SK-N-SH (cell line): ENCODE measurements around the gene PIK3R1. TPM values are rescaled to one million over a fixed set of nuclear protein-coding genes. Genes with fewer than 3 reads are reported as not detected.

Experiments
- CTCF ChIA-PET: fragments of 300-600, 350-600 bp; formaldehyde crosslinking; extraction: SDS; loops from one replicate; lab custom pipeline; 2021; lab: Yijun Ruan, JAX
- POLR2A ChIA-PET: fragments of 350-600 bp; sonication (Branson Sonifier 250); formaldehyde crosslinking; extraction: SDS; loops from one replicate; lab custom pipeline; 2020; ENCODE audit warnings: antibody characterized with exemption, inconsistent platforms; lab: Yijun Ruan, JAX
- DNase-seq: peaks from one replicate; pipeline ENCODE4 v3.0.0; 2012
- H2AFZ ChIP-seq: fragments of 200-600 bp; sonication (generic); 2 replicates; pipeline ENCODE4 v1.8.1; 2016; ENCODE audit warnings: antibody characterized with exemption, mild to moderate bottlenecking, low read depth
- H3F3A ChIP-seq: fragments of 200-600 bp; sonication (generic); replicated peaks from 2 replicates; pipeline ENCODE3; 2016; ENCODE audit warnings: antibody characterized with exemption, mild to moderate bottlenecking; ENCODE audit not compliant: insufficient read depth
- H3K27ac ChIP-seq, 2 experiments: fragments of 200-500 bp in 1 of 2; fragments of 200-600 bp in 1 of 2; sonication (Bioruptor generic) in 1 of 2; sonication (generic), shearing (Covaris generic) in 1 of 2; 2 replicates each; pipeline versions ENCODE4 v1.5.1 to v1.6.1; 2014 to 2016; ENCODE audit warnings: low read depth in 2 of 2, inconsistent platforms in 1 of 2, low read length in 1 of 2, mild to moderate bottlenecking in 1 of 2, mixed read lengths in 1 of 2
- H3K27me3 ChIP-seq: fragments of 200-600 bp; sonication (generic), shearing (Covaris generic); 2 replicates; pipeline ENCODE4 v1.6.1; 2016; ENCODE audit warnings: mixed run types; ENCODE audit not compliant: insufficient read depth
- H3K36me3 ChIP-seq, 2 experiments: fragments of 200-500 bp in 1 of 2; fragments of 200-600 bp in 1 of 2; sonication (Bioruptor generic) in 1 of 2; sonication (generic) in 1 of 2; replicated peaks in 1 of 2; 2 replicates each; pipeline versions ENCODE3 to v1.5.1; 2014 to 2016; ENCODE audit warnings: low read length in 1 of 2, mild to moderate bottlenecking in 1 of 2; ENCODE audit not compliant: insufficient read depth in 2 of 2, control insufficient read depth in 1 of 2
- H3K4me1 ChIP-seq, 2 experiments: fragments of 200-500 bp in 1 of 2; fragments of 200-600 bp in 1 of 2; sonication (Bioruptor generic) in 1 of 2; sonication (generic), shearing (Covaris generic) in 1 of 2; 2 replicates each; pipeline versions ENCODE4 v1.5.1 to v1.6.1; 2014 to 2016; ENCODE audit warnings: low read depth in 1 of 2, low read length in 1 of 2, mixed run types in 1 of 2; ENCODE audit not compliant: insufficient read depth in 2 of 2, control insufficient read depth in 1 of 2
- H3K4me2 ChIP-seq: fragments of 200-600 bp; sonication (generic), shearing (Covaris generic); 2 replicates; pipeline ENCODE4 v1.6.1; 2017; ENCODE audit warnings: mixed run types
- H3K4me3 ChIP-seq, 2 experiments: fragments of 200-500 bp in 1 of 2; fragments of 200-600 bp in 1 of 2; sonication (Bioruptor generic) in 1 of 2; sonication (generic), shearing (Covaris generic) in 1 of 2; 2 replicates each; pipeline versions ENCODE4 v1.5.1 to v1.8.1; 2014 to 2016; ENCODE audit warnings: low read depth in 2 of 2, inconsistent platforms in 1 of 2, low read length in 1 of 2, mild to moderate bottlenecking in 1 of 2, mixed read lengths in 1 of 2, moderate library complexity in 1 of 2
- H3K79me2 ChIP-seq: fragments of 200-600 bp; sonication (generic); 2 replicates; pipeline ENCODE4 v1.8.1; 2017; ENCODE audit warnings: mild to moderate bottlenecking; ENCODE audit not compliant: insufficient read depth
- H3K9ac ChIP-seq: fragments of 200-600 bp; sonication (generic); 2 replicates; pipeline ENCODE4 v1.6.1; 2017; ENCODE audit warnings: mixed run types
- H3K9me2 ChIP-seq: fragments of 200-600 bp; sonication (generic); 2 replicates; pipeline ENCODE4 v1.6.1; 2017; ENCODE audit warnings: mixed run types
- H3K9me3 ChIP-seq: fragments of 200-600 bp; sonication (generic); 2 replicates; pipeline ENCODE4 v1.6.1; 2017; ENCODE audit warnings: mixed run types, mild to moderate bottlenecking, moderate library complexity
- H4K20me1 ChIP-seq: fragments of 200-600 bp; sonication (generic); 2 replicates; pipeline ENCODE4 v1.6.1; 2017; ENCODE audit warnings: mild to moderate bottlenecking, mixed run types; ENCODE audit not compliant: insufficient read depth
- ELF1 ChIP-seq: IDR thresholded peaks from 2 replicates; pipeline ENCODE4 v1.4.0; 2012
- FOSL2 ChIP-seq: IDR thresholded peaks from 2 replicates; pipeline ENCODE4 v1.4.0; 2012; ENCODE audit warnings: low read depth, mild to moderate bottlenecking, moderate library complexity, borderline replicate concordance
- FOXJ3 ChIP-seq: sonication (generic); formaldehyde crosslinking; IDR thresholded peaks from 2 replicates; pipeline ENCODE4 v1.5.1; 2020; ENCODE audit warnings: mild to moderate bottlenecking, missing genetic modification reagents
- FOXM1 ChIP-seq: IDR thresholded peaks from 2 replicates; pipeline ENCODE4 v1.4.0; 2012; ENCODE audit warnings: low read depth, mild to moderate bottlenecking
- GABPA ChIP-seq: IDR thresholded peaks from 2 replicates; pipeline ENCODE4 v1.4.0; 2012; ENCODE audit warnings: low read depth, mild to moderate bottlenecking
- JUND ChIP-seq: IDR thresholded peaks from 2 replicates; pipeline ENCODE4 v1.4.0; 2012
- MXI1 ChIP-seq: IDR thresholded peaks from 2 replicates; pipeline ENCODE4 v1.6.1; 2012; ENCODE audit warnings: mild to moderate bottlenecking, low read depth, low read length, improper control_type of control experiment
- PBX3 ChIP-seq: IDR thresholded peaks from 2 replicates; pipeline ENCODE4; 2012
- RAD21 ChIP-seq: IDR thresholded peaks from 2 replicates; pipeline ENCODE4 v1.6.1; 2012; ENCODE audit warnings: mild to moderate bottlenecking, low read length
- RFX5 ChIP-seq: IDR thresholded peaks from 2 replicates; pipeline ENCODE4 v1.6.1; 2012; ENCODE audit warnings: mild to moderate bottlenecking, improper control_type of control experiment, low read length
- RXRA ChIP-seq: IDR thresholded peaks from 2 replicates; pipeline ENCODE4 v1.4.0; 2012; ENCODE audit warnings: low read depth, mild to moderate bottlenecking, borderline replicate concordance
- SIN3A ChIP-seq: IDR thresholded peaks from 2 replicates; pipeline ENCODE4 v1.6.1; 2012; ENCODE audit warnings: low read depth, mild to moderate bottlenecking, low read length, moderate library complexity, borderline replicate concordance
- YY1 ChIP-seq: IDR thresholded peaks from 2 replicates; pipeline ENCODE4 v1.4.0; 2012; ENCODE audit warnings: low read depth, mild to moderate bottlenecking
- WGBS: methylation state at CpG from one replicate; pipeline ENCODE4 v1.1.6; 2017; ENCODE audit warnings: low lambda C conversion rate; 5-methylcytosine and 5-hydroxymethylcytosine counted together
- polyA plus RNA-seq, 3 experiments: library from polyadenylated mRNA; depleted of rRNA; stranded (reverse); fragments of >200 nt; gene quantifications; 2 replicates each; pipeline ENCODE4 v1.2.3, GENCODE V29; 2012
- TF ChIP-seq, protein P1 (sequence below): IDR thresholded peaks from 2 replicates; pipeline ENCODE4 v1.4.0; 2012; ENCODE audit warnings: low read depth, borderline replicate concordance
- TF ChIP-seq, protein P2 (sequence below): fragments of 200-600 bp; sonication (generic); IDR thresholded peaks from 2 replicates; pipeline ENCODE4 v1.6.1; 2017; ENCODE audit warnings: antibody characterized with exemption, mild to moderate bottlenecking, moderate library complexity
- TF ChIP-seq, protein P3 (sequence below): fragments of 150-350 bp; IDR thresholded peaks from 2 replicates; pipeline ENCODE4 v1.6.1; 2016; ENCODE audit warnings: mild to moderate bottlenecking, low read depth, low read length
- TF ChIP-seq, protein P4 (sequence below): IDR thresholded peaks from 2 replicates; pipeline ENCODE4 v1.4.0; 2012; ENCODE audit warnings: low read depth, borderline replicate concordance

The PIK3R1 gene
- polyA plus RNA-seq, 1 of the 3 experiments (the other 2 are of a cell fraction), result 2.0 TPM

GRCh38 chr5:68181039-68181599 is 34.4 kb upstream of the PIK3R1 start:
- Histone ChIP-seq H2AFZ (no peak overlapping the region), H3K4me3 (no peak overlapping the region), H3K27ac (no peak overlapping the region), H4K20me1 (no peaks in the 10 kb centered on the region), H3K36me3 (no peaks in the 10 kb centered on the region), H3K4me1 (no peaks in the 10 kb centered on the region), H3K79me2 (no peaks in the 10 kb centered on the region), H3F3A (no peaks in the 10 kb centered on the region), H3K4me2 (no peak overlapping the region), H3K9me3 (no peaks in the 10 kb centered on the region), H3K27me3 (no peaks in the 10 kb centered on the region), H3K9me2 (no peaks in the 10 kb centered on the region), H3K9ac (no peak overlapping the region)
- TF ChIP-seq FOXM1 (no peak), FOXJ3 (no peak), RXRA (no peak)
- TF ChIP-seq, protein P1, sequence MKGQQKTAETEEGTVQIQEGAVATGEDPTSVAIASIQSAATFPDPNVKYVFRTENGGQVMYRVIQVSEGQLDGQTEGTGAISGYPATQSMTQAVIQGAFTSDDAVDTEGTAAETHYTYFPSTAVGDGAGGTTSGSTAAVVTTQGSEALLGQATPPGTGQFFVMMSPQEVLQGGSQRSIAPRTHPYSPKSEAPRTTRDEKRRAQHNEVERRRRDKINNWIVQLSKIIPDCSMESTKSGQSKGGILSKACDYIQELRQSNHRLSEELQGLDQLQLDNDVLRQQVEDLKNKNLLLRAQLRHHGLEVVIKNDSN, result no peak
- no peak for DNase-seq
- ChIA-PET POLR2A (no interaction called here), CTCF (interaction anchor here (1.2 kb wide), 1 partner anchor 10 kb away, joined by 3 read pairs; no protein-coding TSS in a partner anchor)
- WGBS, result 79% methylated on average over 3 of the region's 3 CpGs

DNA sequence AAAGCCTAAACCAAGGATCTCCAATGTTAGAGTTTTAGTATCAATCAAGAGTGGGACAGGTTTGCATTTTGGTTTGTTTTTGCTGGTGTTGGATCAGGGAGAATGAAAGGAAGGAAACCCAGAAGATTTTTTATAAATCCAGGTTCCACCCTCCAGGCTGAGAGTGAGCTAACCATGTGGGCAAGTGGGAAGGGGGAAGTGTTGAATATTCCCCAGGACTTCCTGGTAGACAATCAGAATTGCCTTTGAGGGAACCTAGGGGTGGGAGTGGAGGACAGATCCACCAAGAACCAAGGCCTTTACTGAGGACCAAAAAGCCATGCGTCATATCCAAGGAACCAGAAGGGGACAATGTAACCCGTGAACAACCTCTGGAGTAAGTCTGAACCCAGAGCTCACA is 33.5 kb upstream of the PIK3R1 start:
- CTCF ChIA-PET, result no interaction called here
- 80% methylated on average over 2 of the region's 2 CpGs for WGBS
- Histone ChIP-seq H3K9ac (no peak overlapping the region), H3K9me3 (no peaks in the 10 kb centered on the region), H4K20me1 (no peaks in the 10 kb centered on the region), H3K9me2 (no peaks in the 10 kb centered on the region), H3K27ac (no peak overlapping the region), H3K36me3 (no peaks in the 10 kb centered on the region), H3K79me2 (no peaks in the 10 kb centered on the region), H3K4me2 (no peak overlapping the region), H3K4me1 (no peaks in the 10 kb centered on the region), H3F3A (no peaks in the 10 kb centered on the region), H2AFZ (no peak overlapping the region), H3K4me3 (no peak overlapping the region), H3K27me3 (no peaks in the 10 kb centered on the region)
- POLR2A ChIA-PET, result no interaction called here
- TF ChIP-seq ELF1 (no peak), SIN3A (no peak)
- DNase-seq, result no peak

DNA sequence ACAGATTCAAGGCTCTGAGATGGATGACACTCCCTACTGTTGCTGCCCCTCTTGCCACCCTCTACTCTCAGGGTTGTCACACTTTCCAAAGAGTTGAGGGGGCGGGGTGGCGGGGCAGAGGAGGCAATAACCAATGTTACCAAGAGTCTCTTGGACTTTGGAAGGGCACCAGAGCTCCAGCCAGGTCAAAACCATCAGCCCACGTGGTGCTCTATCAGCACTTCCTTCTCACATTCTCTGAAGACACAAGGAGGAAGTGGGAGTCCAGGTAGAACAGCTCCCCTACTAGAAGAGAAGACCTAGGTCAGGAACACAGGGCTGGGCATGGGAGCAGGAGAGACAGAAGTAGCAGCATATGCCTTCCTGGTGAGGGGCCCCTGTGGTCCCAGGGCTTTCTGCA is 33.0 kb upstream of the PIK3R1 start:
- Histone ChIP-seq H3K27ac (no peak overlapping the region), H3K9me2 (no peaks in the 10 kb centered on the region), H3K4me1 (no peaks in the 10 kb centered on the region), H3K9me3 (no peaks in the 10 kb centered on the region), H4K20me1 (no peaks in the 10 kb centered on the region), H3K4me2 (no peak overlapping the region), H2AFZ (no peak overlapping the region), H3K27me3 (no peaks in the 10 kb centered on the region), H3F3A (no peaks in the 10 kb centered on the region), H3K36me3 (no peaks in the 10 kb centered on the region), H3K79me2 (no peaks in the 10 kb centered on the region), H3K9ac (no peak overlapping the region), H3K4me3 (no peak overlapping the region)
- DNase-seq, result no peak
- WGBS, result 43% methylated on average over 3 of the region's 3 CpGs
- POLR2A ChIA-PET, result no interaction called here
- CTCF ChIA-PET, result no interaction called here
- TF ChIP-seq YY1, result no peak
- no peak for TF ChIP-seq PBX3
- TF ChIP-seq RFX5, result no peak
- TF ChIP-seq, protein P2, sequence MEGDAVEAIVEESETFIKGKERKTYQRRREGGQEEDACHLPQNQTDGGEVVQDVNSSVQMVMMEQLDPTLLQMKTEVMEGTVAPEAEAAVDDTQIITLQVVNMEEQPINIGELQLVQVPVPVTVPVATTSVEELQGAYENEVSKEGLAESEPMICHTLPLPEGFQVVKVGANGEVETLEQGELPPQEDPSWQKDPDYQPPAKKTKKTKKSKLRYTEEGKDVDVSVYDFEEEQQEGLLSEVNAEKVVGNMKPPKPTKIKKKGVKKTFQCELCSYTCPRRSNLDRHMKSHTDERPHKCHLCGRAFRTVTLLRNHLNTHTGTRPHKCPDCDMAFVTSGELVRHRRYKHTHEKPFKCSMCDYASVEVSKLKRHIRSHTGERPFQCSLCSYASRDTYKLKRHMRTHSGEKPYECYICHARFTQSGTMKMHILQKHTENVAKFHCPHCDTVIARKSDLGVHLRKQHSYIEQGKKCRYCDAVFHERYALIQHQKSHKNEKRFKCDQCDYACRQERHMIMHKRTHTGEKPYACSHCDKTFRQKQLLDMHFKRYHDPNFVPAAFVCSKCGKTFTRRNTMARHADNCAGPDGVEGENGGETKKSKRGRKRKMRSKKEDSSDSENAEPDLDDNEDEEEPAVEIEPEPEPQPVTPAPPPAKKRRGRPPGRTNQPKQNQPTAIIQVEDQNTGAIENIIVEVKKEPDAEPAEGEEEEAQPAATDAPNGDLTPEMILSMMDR, result no peak
- TF ChIP-seq, protein P3, sequence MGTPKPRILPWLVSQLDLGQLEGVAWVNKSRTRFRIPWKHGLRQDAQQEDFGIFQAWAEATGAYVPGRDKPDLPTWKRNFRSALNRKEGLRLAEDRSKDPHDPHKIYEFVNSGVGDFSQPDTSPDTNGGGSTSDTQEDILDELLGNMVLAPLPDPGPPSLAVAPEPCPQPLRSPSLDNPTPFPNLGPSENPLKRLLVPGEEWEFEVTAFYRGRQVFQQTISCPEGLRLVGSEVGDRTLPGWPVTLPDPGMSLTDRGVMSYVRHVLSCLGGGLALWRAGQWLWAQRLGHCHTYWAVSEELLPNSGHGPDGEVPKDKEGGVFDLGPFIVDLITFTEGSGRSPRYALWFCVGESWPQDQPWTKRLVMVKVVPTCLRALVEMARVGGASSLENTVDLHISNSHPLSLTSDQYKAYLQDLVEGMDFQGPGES, result no peak
- TF ChIP-seq RAD21, result no peak
- TF ChIP-seq FOSL2, result no peak
- TF ChIP-seq GABPA, result no peak
- TF ChIP-seq JUND, result no peak
- TF ChIP-seq, protein P4, sequence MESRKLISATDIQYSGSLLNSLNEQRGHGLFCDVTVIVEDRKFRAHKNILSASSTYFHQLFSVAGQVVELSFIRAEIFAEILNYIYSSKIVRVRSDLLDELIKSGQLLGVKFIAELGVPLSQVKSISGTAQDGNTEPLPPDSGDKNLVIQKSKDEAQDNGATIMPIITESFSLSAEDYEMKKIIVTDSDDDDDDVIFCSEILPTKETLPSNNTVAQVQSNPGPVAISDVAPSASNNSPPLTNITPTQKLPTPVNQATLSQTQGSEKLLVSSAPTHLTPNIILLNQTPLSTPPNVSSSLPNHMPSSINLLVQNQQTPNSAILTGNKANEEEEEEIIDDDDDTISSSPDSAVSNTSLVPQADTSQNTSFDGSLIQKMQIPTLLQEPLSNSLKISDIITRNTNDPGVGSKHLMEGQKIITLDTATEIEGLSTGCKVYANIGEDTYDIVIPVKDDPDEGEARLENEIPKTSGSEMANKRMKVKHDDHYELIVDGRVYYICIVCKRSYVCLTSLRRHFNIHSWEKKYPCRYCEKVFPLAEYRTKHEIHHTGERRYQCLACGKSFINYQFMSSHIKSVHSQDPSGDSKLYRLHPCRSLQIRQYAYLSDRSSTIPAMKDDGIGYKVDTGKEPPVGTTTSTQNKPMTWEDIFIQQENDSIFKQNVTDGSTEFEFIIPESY, result no peak
- TF ChIP-seq MXI1, result no peak
